ENCODE measurements around the gene HERC2.

DNA sequence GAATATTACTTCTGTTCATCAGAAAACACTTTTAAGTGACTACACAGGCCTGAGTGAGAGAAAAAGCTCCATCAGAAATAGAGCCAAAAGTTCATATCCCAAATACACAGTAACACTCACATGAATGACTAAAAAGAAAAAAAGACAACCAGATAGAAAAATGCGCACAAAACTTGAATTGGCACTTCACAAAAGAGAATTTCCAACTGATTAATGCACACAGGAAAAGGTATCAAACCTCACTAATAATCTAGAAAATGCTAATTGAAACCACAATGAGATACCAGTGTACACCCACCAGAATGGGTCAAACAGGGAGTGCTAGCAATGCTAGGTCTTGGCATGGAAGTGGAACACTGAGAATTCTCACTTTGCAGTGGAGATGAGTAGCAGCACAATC, 78.6 kb downstream of the HERC2 start:
- TF ChIP-seq, protein P1, sequence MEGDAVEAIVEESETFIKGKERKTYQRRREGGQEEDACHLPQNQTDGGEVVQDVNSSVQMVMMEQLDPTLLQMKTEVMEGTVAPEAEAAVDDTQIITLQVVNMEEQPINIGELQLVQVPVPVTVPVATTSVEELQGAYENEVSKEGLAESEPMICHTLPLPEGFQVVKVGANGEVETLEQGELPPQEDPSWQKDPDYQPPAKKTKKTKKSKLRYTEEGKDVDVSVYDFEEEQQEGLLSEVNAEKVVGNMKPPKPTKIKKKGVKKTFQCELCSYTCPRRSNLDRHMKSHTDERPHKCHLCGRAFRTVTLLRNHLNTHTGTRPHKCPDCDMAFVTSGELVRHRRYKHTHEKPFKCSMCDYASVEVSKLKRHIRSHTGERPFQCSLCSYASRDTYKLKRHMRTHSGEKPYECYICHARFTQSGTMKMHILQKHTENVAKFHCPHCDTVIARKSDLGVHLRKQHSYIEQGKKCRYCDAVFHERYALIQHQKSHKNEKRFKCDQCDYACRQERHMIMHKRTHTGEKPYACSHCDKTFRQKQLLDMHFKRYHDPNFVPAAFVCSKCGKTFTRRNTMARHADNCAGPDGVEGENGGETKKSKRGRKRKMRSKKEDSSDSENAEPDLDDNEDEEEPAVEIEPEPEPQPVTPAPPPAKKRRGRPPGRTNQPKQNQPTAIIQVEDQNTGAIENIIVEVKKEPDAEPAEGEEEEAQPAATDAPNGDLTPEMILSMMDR (IDR thresholded peaks at IDR 0.05) = no peak
- no peak for TF ChIP-seq EP300 (IDR thresholded peaks at IDR 0.05)

Data from tibial nerve (tissue), 4 donors.